Activated gamma-delta T cell (primary cell): Measurements from ENCODE around the gene UBA5.

Experiments used
- DNase-seq: peaks from one replicate; lab custom pipeline; 2025; lab: John Stamatoyannopoulos, UW

Gene UBA5

GRCh38 chr3:132654190-132654589, 5.9 kb upstream of the UBA5 start:
- no peak for DNase-seq

GRCh38 chr3:132654721-132655120, 5.4 kb upstream of the UBA5 start:
- no peak for DNase-seq

- no peak for DNase-seq
These were observed 4.7 kb upstream of the UBA5 start for GRCh38 chr3:132655471-132655870.

- DNase-seq: no peak
These were observed 2.0 kb upstream of the UBA5 start for GRCh38 chr3:132657869-132658747.

- no peak for DNase-seq
These were observed 1.1 kb upstream of the UBA5 start for GRCh38 chr3:132659000-132659364.

- peak; percentile 5 for DNase-seq
These were observed 621 bp upstream of the UBA5 start, which contains the start of gene ACAD11 for GRCh38 chr3:132659365-132660051. Gene ACAD11, minus strand, starts transcription at chr3:132659809. Its CDS starts 58 bp downstream, at chr3:132659751.

- no peak for DNase-seq
These were observed 612 bp downstream of the UBA5 start for GRCh38 chr3:132660811-132661070.

- no peak for DNase-seq
These were observed 972 bp downstream of the UBA5 start for GRCh38 chr3:132661101-132661500.

- DNase-seq: no peak
These were observed 2.1 kb downstream of the UBA5 start for GRCh38 chr3:132662212-132662611.

GRCh38 chr3:132665230-132665745, 5.2 kb downstream of the UBA5 start:
- no peak for DNase-seq

GRCh38 chr3:132669256-132669777, 9.2 kb downstream of the UBA5 start:
- DNase-seq: no peak

GRCh38 chr3:132675408-132675807, 15.3 kb downstream of the UBA5 start:
- DNase-seq: no peak

- no peak for DNase-seq
These were observed 19.8 kb downstream of the UBA5 start for GRCh38 chr3:132679911-132680310.

- DNase-seq: no peak
These were observed 21.3 kb downstream of the UBA5 start for GRCh38 chr3:132681421-132681820.

- DNase-seq: no peak
These were observed 22.1 kb downstream of the UBA5 start for GRCh38 chr3:132682201-132682600.

GRCh38 chr3:132690040-132690439, 29.9 kb downstream of the UBA5 start:
- no peak for DNase-seq

GRCh38 chr3:132694991-132695390, 34.9 kb downstream of the UBA5 start:
- no peak for DNase-seq

GRCh38 chr3:132695422-132695821, 35.3 kb downstream of the UBA5 start:
- no peak for DNase-seq

- no peak for DNase-seq
These were observed 43.6 kb downstream of the UBA5 start for GRCh38 chr3:132703733-132704132.

GRCh38 chr3:132709761-132710160, 49.6 kb downstream of the UBA5 start:
- no peak for DNase-seq

GRCh38 chr3:132710311-132710710, 50.2 kb downstream of the UBA5 start:
- no peak for DNase-seq

GRCh38 chr3:132713977-132714727, 54.0 kb downstream of the UBA5 start:
- no peak for DNase-seq
